Measurements from ENCODE around the gene NRXN2. TPM values are rescaled to one million over a fixed set of nuclear protein-coding genes. Genes with fewer than 3 reads are reported as not detected.

Gene NRXN2
- total RNA-seq, 1 donor: 5.2 TPM

GRCh38 chr11:64758330-64759079, 35.5 kb upstream of the NRXN2 start:
- DNase-seq (ENCODE audit: low read depth): no peak
- no peak overlapping the region for H3K4me3 ChIP-seq (ENCODE audit: low read depth, low read length)
- TF ChIP-seq CTCF (IDR thresholded peaks at IDR 0.05; ENCODE audit: insufficient read depth, low read depth, low read length): no peak

- TF ChIP-seq CTCF (IDR thresholded peaks at IDR 0.05; ENCODE audit: insufficient read depth, low read depth, low read length): no peak
- no peak overlapping the region for H3K4me3 ChIP-seq (ENCODE audit: low read depth, low read length)
- no peak for DNase-seq (ENCODE audit: low read depth)
Measured at GRCh38 chr11:64757549-64758329, 34.7 kb upstream of the NRXN2 start.

GRCh38 chr11:64755681-64756361, 32.8 kb upstream of the NRXN2 start:
- no peak overlapping the region for H3K4me3 ChIP-seq (ENCODE audit: low read depth, low read length)
- DNase-seq (ENCODE audit: low read depth): no peak
- TF ChIP-seq CTCF (IDR thresholded peaks at IDR 0.05; ENCODE audit: insufficient read depth, low read depth, low read length): no peak

- no peak overlapping the region for H3K4me3 ChIP-seq (ENCODE audit: low read depth, low read length)
- TF ChIP-seq CTCF (IDR thresholded peaks at IDR 0.05; ENCODE audit: insufficient read depth, low read depth, low read length): no peak
- DNase-seq (ENCODE audit: low read depth): no peak
Measured at GRCh38 chr11:64754919-64755662, 32.1 kb upstream of the NRXN2 start.

GRCh38 chr11:64754124-64754918, 31.3 kb upstream of the NRXN2 start:
- no peak for TF ChIP-seq CTCF (IDR thresholded peaks at IDR 0.05; ENCODE audit: insufficient read depth, low read depth, low read length)
- H3K4me3 ChIP-seq (ENCODE audit: low read depth, low read length): no peak overlapping the region
- DNase-seq (ENCODE audit: low read depth): no peak
